GM19468 (cell line): ENCODE data around the gene ZC3H7B.

Source experiments
- ATAC-seq: cut with Tn5 transposase; IDR thresholded peaks from one replicate; pipeline ENCODE4 v1.9.1; 2021; ENCODE audit warnings: mild to moderate bottlenecking, moderate library complexity, moderate number of reproducible peaks; ENCODE audit not compliant: unreplicated experiment; ENCODE audit errors: extremely low read depth

Gene ZC3H7B

DNA sequence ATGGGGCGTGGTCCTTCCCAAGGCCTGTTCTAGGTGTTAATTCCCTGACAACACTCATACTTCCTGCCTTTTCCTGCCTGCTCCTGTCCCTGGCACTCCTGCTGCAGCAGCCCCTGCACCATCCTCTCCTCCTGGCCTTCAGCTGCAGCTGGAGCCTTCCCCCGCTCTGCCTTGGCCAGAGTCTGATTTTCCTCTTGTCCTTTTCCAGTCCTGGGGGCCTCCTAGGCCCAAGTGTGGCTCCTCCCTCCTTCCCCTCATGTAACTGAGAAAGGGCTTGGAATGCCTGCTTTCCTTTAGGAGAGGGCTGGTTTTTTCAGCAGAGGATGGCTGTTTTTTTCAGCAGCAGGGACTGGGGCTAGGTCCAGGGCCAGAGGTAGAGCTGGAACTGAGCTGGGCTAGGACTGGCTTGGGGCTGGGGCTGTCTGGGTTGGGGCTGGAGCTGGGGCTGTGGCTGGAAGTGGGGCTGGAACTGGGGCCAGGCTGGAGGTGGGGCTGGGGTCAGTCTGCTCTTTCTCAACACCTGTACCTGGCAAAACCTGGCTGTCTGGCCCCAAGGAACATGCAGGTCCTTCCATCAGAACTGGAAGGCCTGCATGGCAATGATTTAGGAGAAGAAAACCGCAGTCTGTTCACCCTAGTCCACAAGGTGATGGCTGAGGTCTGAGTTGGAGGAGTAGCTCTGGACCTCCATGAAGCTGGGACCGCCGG lies 23.6 kb downstream of the ZC3H7B start:
- ATAC-seq: no peak

GRCh38 chr22:41327124-41327523 lies 25.8 kb downstream of the ZC3H7B start:
- no peak for ATAC-seq

- no peak for ATAC-seq
These were observed 28.8 kb downstream of the ZC3H7B start for GRCh38 chr22:41330169-41330568.

GRCh38 chr22:41332217-41332939 lies 31.1 kb downstream of the ZC3H7B start:
- no peak for ATAC-seq

DNA sequence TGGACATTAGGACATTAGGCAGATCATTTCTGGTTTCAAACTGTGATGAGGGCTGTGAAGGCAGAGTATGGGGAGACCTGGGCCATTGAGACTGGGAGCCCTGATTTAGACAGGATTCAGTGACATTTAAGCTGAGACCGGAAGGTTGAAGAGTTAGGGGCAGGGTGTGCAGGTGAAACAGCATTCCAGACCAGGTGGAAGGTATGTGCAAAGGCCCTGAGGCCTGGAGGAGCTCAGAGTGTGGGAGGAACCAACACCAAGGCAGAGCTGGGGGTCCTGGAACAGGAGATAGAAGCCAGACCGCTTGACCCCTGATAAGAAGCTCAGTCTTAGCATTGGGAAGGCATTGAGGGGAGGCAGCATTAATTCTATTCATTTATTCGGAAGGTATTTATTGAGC lies 32.5 kb downstream of the ZC3H7B start:
- ATAC-seq: no peak

GRCh38 chr22:41334215-41334614 lies 32.9 kb downstream of the ZC3H7B start:
- no peak for ATAC-seq

DNA sequence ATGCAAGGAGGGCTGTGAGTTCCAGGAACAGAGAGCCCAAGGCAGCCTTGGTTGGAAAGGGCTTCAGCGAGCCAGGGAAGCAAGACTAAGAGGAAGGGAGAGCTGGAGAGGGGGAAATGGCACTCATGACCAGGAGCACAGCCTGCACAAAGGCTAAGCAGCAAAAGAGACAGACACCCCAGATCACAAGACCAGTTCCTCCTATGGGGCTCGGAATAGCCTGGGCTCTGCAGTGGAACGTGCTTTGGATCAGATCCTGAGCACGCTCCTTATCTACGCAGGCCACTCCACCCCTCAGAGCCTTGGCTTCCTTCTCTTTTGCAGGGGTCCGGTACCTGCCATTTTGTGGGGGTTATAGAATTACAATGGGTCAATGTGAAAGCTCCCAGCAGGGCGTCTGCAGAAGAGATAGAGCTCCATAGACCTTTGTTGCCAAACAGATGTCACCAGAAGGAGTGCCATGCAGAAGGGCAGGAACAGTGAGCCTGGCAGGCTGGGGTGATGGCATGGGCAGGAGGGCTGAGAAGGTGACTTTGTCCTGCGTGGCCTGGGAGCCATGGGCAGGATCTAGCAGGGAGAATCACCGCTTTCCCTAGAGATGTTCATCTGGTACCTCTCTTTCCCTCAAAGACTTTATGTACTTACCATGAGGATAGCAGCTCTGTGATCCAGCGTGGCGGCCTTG lies 33.8 kb downstream of the ZC3H7B start:
- ATAC-seq: no peak

DNA sequence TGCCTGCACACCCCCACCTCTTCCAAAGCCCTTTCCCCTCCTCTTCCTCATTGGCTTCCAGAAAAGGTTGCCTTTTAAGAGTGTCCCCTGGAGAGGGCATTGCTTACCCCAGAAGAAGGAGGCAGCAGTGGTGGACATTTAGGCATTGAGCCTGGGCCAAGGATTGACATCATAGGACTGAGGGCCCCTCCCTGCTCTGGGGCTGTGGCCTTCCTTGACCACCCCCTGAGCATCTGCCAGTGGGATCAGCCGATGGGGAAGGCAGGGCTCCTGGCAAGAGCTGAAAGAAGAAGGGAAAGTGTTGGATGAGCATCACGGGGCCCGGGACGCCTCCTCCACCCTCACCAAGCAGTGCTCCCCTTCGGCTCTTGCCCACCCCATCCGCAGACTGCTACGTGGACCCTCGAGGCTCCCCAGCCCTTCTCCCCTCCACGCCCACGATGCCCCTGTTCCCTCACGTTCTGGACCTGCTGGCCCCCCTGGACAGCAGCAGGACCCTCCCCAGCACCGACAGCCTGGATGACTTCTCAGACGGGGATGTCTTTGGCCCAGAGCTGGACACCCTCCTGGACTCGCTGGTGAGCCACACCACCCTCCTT lies 37.4 kb downstream of the ZC3H7B start:
- ATAC-seq: no peak

GRCh38 chr22:41339823-41340222 lies 38.5 kb downstream of the ZC3H7B start:
- ATAC-seq: no peak

- no peak for ATAC-seq
These were observed 39.0 kb downstream of the ZC3H7B start for GRCh38 chr22:41340357-41340756.

- no peak for ATAC-seq
These were observed 39.7 kb downstream of the ZC3H7B start for GRCh38 chr22:41341012-41341411.

DNA sequence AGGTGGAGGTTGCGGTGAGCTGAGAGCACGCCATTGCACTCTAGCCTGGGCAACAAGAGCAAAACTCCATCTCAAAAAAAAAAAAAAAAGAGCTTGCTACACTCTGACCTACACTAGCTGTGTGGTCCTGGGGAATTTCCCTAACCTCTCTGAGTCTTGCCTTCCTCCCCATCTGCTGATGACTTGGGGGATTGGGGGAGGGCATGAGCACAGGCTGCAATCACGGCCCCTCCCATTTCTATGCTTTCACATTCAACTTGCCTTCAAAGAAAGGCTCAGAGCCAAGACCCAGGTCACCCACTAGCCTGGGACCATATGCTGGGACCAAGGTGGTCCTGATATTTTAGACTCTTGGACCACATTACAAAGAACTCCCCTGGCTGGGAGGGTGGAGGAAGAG lies 40.7 kb downstream of the ZC3H7B start:
- no peak for ATAC-seq

GRCh38 chr22:41343300-41343699 lies 42.0 kb downstream of the ZC3H7B start:
- no peak for ATAC-seq

DNA sequence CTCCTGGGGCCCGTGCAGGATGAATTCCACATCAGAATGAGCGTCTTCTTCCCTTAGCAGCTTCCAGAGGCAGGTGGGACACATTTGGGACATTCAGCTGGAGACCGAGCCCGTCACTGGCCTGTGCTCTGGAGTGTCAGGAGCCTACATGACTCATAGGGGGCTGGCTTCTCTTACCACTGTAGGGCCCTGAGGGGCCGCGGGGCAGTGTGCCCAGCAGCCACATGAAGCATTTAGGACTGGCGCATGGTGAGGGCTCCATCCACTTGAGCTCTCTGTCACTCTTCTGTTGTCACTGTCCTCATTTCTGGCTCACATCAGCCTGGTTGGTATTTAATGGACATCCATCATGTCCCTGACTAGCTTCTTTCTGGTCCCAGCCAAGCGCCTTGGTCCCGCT lies 42.4 kb downstream of the ZC3H7B start:
- ATAC-seq: no peak

- ATAC-seq: no peak
These were observed 43.0 kb downstream of the ZC3H7B start for GRCh38 chr22:41344189-41344788.

- ATAC-seq: no peak
These were observed 44.5 kb downstream of the ZC3H7B start for GRCh38 chr22:41345807-41346335.

DNA sequence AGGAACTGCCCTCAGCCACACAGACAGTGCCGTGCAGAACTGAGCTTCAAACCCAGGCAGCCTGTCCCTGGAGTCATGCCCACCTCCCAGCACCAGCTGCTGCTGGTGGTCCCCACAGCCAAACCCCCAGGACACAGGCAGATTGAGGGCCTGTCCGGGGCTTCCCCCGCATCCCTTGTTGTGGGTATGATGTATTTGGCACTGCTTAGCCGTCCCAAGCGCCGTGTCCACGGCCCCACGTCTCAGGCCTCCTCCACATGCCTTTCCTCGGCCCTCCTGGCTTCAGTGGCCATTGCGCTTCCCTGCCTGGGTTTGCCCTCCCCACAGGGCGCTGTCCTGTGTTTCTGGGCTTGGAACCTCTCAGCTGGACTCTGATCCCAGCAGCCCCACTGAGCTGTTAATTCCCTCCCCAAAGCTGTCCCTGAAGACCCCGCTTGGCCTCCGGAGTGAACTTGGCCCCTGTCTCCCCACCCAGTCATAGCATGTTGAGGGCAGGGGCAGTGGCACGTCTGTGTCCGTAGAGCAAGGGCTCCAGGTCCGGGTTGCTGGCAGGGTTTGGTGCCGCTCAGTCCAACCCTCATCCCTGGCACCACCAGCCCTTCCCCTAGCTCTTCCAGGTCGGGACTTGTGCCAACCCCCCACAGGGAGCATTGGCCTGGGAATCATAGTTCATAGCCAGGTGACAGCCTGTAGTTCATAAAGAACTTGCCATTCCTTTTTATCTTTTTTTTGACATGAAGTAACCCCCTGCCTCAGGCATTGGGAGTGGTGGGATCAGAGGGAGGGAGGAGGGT lies 45.9 kb downstream of the ZC3H7B start:
- no peak for ATAC-seq

- no peak for ATAC-seq
These were observed 47.7 kb downstream of the ZC3H7B start for GRCh38 chr22:41348964-41349484.

DNA sequence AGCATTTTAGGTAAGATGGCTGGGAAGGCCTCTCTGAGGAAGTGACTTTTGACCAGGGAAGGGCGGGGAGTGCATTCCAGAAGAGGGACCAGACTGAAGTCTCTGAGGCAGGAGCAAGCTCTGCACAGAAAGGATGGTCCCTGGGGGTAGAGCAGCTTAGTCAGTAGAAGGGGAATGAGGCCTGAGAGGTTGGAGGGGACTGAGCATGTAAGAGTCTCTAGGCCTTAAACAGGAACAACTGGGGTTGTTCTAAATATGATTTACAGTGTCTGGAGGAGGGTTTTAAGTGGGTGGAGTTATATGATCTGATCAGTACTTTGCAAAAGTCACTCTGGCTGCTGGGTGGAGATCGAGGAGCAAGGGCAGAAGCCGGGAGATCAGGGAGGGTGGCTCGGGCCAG lies 48.8 kb downstream of the ZC3H7B start:
- no peak for ATAC-seq
